Natural killer cell (primary cell): Measurements from ENCODE around the gene PTX4. TPM values are rescaled to one million over a fixed set of nuclear protein-coding genes. Genes with fewer than 3 reads are reported as not detected.

Experiments
- ATAC-seq, 3 donors: fragments of 150-1000 bp in 2 of 3; fragments of 200-7000 bp in 1 of 3; cut with Tn5 transposase; 1 replicate in 1 of 3; 2 replicates in 2 of 3; pipeline ENCODE4 v1.10.0; 2021; ENCODE audit warnings: mild to moderate bottlenecking in 2 of 3, moderate library complexity in 2 of 3
- DNase-seq, 2 donors: peaks; one replicate each; pipeline versions ENCODE4 v3.0.0 to v3.0.0-alpha.2; 2013 to 2021; ENCODE audit warnings: mixed read lengths in 1 of 2
- H3K27ac ChIP-seq: one replicate; pipeline ENCODE4 v1.5.1; 2013; ENCODE audit warnings: mild to moderate bottlenecking, low read length
- H3K27me3 ChIP-seq: one replicate; pipeline ENCODE4 v1.6.1; 2013; ENCODE audit warnings: low read length; ENCODE audit not compliant: control insufficient read depth, insufficient read depth
- H3K36me3 ChIP-seq: one replicate; pipeline ENCODE4 v1.6.1; 2013; ENCODE audit warnings: low read length; ENCODE audit not compliant: control insufficient read depth, insufficient read depth
- H3K4me1 ChIP-seq: one replicate; pipeline ENCODE4 v1.6.1; 2013; ENCODE audit warnings: low read length; ENCODE audit not compliant: control insufficient read depth, insufficient read depth
- H3K4me3 ChIP-seq: one replicate; pipeline ENCODE4 v1.5.1; 2013; ENCODE audit warnings: low read length
- H3K9me3 ChIP-seq: one replicate; pipeline ENCODE4 v1.6.1; 2013; ENCODE audit warnings: low read length; ENCODE audit not compliant: control insufficient read depth, insufficient read depth
- H3K27ac Mint-ChIP-seq, 2 donors: one replicate each; pipeline ENCODE4 v1.8.0; 2022; ENCODE audit warnings: mild to moderate bottlenecking in 2 of 2, mixed read lengths in 2 of 2, moderate library complexity in 1 of 2
- H3K27me3 Mint-ChIP-seq, 2 donors: one replicate each; pipeline ENCODE4 v1.8.0; 2022; ENCODE audit warnings: low read depth in 2 of 2, mixed read lengths in 2 of 2
- H3K36me3 Mint-ChIP-seq: one replicate; pipeline ENCODE4 v1.8.0; 2022; ENCODE audit warnings: mixed read lengths
- H3K4me1 Mint-ChIP-seq, 2 donors: one replicate each; pipeline ENCODE4 v1.8.0; 2022; ENCODE audit warnings: mixed read lengths in 2 of 2
- H3K4me3 Mint-ChIP-seq: one replicate; pipeline ENCODE4 v1.8.0; 2022; ENCODE audit warnings: mild to moderate bottlenecking, moderate library complexity, mixed read lengths
- H3K9me3 Mint-ChIP-seq, 2 donors: one replicate each; pipeline ENCODE4 v1.8.0; 2022; ENCODE audit warnings: mixed read lengths in 2 of 2
- WGBS: methylation state at CpG from one replicate; pipeline ENCODE4 v1.1.7; 2013; ENCODE audit warnings: missing lambda C conversion rate; ENCODE audit not compliant: insufficient coverage; 5-methylcytosine and 5-hydroxymethylcytosine counted together
- intact Hi-C: fragments of 100-400 bp; cut with micrococcal nuclease; formaldehyde crosslinking; loops from one replicate; pipeline ENCODE4 v1.14.2; 2022
- total RNA-seq, 4 donors: library from RNA; stranded (reverse); fragments of 120-200 nt in 1 of 4; gene quantifications; one replicate each; pipeline versions ENCODE4 v1.2.3 to v1.2.4, GENCODE V29; 2013 to 2022
- TF ChIP-seq, protein P1 (sequence below): fragments of 200-600 bp; IDR thresholded peaks from one replicate; pipeline ENCODE4 v1.8.0; 2022; ENCODE audit warnings: antibody characterized with exemption

The PTX4 gene
- total RNA-seq, 3 donors from 2014 or later (not counting 1 experiment from before 2014, with no cell fraction given), result 0.31 TPM; not detected in 2

DNA sequence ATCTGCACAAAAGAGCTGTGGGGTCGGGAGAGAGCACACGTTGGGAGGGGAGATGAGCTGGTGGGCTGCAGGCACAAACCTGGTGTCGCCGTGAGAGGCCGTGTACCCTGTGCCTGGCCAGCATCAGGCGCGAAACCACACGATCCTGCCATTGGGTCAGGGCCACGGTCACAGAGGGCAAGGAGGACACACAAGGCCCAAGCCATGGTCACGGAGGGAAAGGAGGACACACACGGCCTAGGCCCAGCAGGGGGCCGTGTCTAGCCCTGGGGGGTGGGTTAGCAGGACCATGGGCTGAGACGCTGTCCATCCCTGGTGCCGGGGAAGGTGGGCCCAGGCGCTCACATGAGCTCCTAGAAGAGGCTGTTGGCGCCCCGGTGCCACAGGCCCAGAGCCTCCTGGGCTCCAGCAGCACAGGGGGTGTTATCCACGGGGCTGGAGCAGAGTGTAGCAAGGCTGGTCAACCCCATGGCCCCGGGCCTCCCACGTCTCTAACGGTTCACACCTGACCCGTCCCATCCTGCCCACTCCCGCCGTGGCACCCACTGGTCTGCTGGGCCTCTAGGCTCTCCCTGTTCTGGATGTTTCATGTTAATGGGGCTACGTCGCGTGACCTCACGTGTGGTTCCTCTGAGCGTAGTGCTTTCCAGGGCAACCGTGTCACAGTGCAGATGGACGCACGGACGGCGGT, 36.9 kb downstream of the PTX4 start:
- DNase-seq, result no peak
- intact Hi-C loops, result no loop called here
- H3K9me3 Mint-ChIP-seq, result no peaks in the 10 kb centered on the region
- H3K27me3 Mint-ChIP-seq, result no peaks in the 10 kb centered on the region
- H3K4me3 Mint-ChIP-seq, result no peak overlapping the region
- no peaks in the 10 kb centered on the region for H3K9me3 ChIP-seq
- 96% methylated on average over 34 of the region's 34 CpGs for WGBS
- no peaks in the 10 kb centered on the region for H3K27me3 ChIP-seq
- TF ChIP-seq, protein P1, sequence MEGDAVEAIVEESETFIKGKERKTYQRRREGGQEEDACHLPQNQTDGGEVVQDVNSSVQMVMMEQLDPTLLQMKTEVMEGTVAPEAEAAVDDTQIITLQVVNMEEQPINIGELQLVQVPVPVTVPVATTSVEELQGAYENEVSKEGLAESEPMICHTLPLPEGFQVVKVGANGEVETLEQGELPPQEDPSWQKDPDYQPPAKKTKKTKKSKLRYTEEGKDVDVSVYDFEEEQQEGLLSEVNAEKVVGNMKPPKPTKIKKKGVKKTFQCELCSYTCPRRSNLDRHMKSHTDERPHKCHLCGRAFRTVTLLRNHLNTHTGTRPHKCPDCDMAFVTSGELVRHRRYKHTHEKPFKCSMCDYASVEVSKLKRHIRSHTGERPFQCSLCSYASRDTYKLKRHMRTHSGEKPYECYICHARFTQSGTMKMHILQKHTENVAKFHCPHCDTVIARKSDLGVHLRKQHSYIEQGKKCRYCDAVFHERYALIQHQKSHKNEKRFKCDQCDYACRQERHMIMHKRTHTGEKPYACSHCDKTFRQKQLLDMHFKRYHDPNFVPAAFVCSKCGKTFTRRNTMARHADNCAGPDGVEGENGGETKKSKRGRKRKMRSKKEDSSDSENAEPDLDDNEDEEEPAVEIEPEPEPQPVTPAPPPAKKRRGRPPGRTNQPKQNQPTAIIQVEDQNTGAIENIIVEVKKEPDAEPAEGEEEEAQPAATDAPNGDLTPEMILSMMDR, result no peak
- ATAC-seq, result peak in 1 of 3 donors; percentile 12
- no peak overlapping the region for H3K4me3 ChIP-seq
- H3K27ac ChIP-seq, result no peak overlapping the region
- no peaks in the 10 kb centered on the region for H3K4me1 ChIP-seq
- no peaks in the 10 kb centered on the region for H3K36me3 Mint-ChIP-seq
- H3K36me3 ChIP-seq, result peaks cover 52% of the 10 kb centered on the region
- peaks cover 0 to 10% of the 10 kb centered on the region in 2 donors for H3K4me1 Mint-ChIP-seq
- H3K27ac Mint-ChIP-seq, result peak overlapping the region in 1 of 2 donors; percentile 58

DNA sequence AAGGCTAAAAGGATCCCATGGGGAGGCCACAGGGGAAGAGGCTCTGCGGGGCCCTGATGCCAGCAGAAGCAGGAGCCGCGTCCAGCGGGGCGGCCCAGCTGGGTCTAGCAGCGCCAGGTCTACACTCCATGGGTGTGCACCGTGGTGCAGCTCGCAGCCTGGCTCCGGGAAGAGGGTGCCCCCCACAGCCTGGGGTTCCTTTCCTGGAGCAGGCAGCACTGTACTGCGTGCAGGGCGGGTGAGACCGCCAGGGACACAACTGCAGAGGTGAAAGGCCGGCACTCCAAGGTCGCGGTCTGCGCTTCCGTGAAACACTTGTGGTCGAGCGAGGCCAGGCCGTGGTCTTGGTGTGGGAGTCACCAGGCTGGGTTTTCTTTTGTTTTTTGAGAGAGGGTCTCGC, 37.9 kb downstream of the PTX4 start:
- H3K27ac Mint-ChIP-seq, result peak overlapping the region in 1 of 2 donors; percentile 59
- H3K4me1 Mint-ChIP-seq, result peaks cover 0 to 14% of the 10 kb centered on the region in 2 donors
- H3K36me3 Mint-ChIP-seq, result no peaks in the 10 kb centered on the region
- H3K4me3 Mint-ChIP-seq, result no peak overlapping the region
- H3K9me3 Mint-ChIP-seq, result no peaks in the 10 kb centered on the region
- no peaks in the 10 kb centered on the region for H3K27me3 ChIP-seq
- H3K4me3 ChIP-seq, result no peak overlapping the region
- H3K36me3 ChIP-seq, result peaks cover 50% of the 10 kb centered on the region
- no peak overlapping the region for H3K27ac ChIP-seq
- H3K9me3 ChIP-seq, result no peaks in the 10 kb centered on the region
- TF ChIP-seq, protein P1, result no peak
- H3K27me3 Mint-ChIP-seq, result no peaks in the 10 kb centered on the region
- no peak for ATAC-seq
- no peaks in the 10 kb centered on the region for H3K4me1 ChIP-seq
- no peak for DNase-seq
- 95% methylated on average over 21 of the region's 21 CpGs for WGBS
- intact Hi-C loops, result no loop called here

DNA sequence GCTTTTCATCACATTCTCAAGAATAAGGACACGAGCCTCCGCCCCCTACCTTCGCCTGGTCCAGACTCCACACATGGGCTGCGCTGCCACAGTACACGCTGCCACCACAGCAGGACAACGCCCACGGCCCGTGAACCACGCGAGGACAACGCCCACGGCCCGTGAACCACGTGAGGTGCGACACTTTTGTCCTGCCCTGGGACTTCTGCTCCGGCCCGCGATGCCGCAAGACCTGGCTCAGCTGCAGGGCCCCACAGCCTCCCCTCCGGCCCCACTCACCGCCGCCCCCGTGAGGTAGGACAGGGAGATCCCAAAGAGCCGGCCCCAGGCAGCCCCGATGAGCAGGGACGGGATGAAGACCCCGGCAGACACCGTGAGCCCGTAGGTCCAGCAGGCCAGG, 38.5 kb downstream of the PTX4 start:
- H3K4me3 ChIP-seq, result no peak overlapping the region
- Mint-ChIP-seq H3K27me3 (no peaks in the 10 kb centered on the region), H3K4me1 (peaks cover 0 to 15% of the 10 kb centered on the region in 2 donors), H3K9me3 (no peaks in the 10 kb centered on the region), H3K36me3 (no peaks in the 10 kb centered on the region), H3K4me3 (no peak overlapping the region), H3K27ac (peak overlapping the region in 1 of 2 donors; percentile 59)
- H3K4me1 ChIP-seq, result peaks cover 5% of the 10 kb centered on the region
- TF ChIP-seq, protein P1, result no peak
- WGBS, result 79% methylated on average over 29 of the region's 29 CpGs
- DNase-seq (no peak), ATAC-seq (peak in 1 of 3 donors; percentile 17)
- no peaks in the 10 kb centered on the region for H3K27me3 ChIP-seq
- H3K36me3 ChIP-seq, result peaks cover 46% of the 10 kb centered on the region
- no peaks in the 10 kb centered on the region for H3K9me3 ChIP-seq
- intact Hi-C loops, result no loop called here
- no peak overlapping the region for H3K27ac ChIP-seq
